HG02798 (cell line): ENCODE data around the gene RNF180.
"Not testable (repeated sequence)": the region's sequence is repeated elsewhere in the genome, so short reads cannot be mapped to it uniquely, and the experiment has no call there.

Source experiments
- ATAC-seq: cut with Tn5 transposase; IDR thresholded peaks from one replicate; pipeline ENCODE4 v1.9.1; 2021; ENCODE audit warnings: mild to moderate bottlenecking; ENCODE audit not compliant: unreplicated experiment, poor library complexity

Gene RNF180

GRCh38 chr5:64260756-64261155, 95.1 kb downstream of the RNF180 start:
- no peak for ATAC-seq

- no peak for ATAC-seq
These were observed 103.5 kb downstream of the RNF180 start for GRCh38 chr5:64269164-64269563.

- no peak for ATAC-seq
These were observed 107.6 kb downstream of the RNF180 start for GRCh38 chr5:64273276-64273675.

GRCh38 chr5:64285188-64286130, 119.8 kb downstream of the RNF180 start:
- ATAC-seq: no peak

GRCh38 chr5:64286381-64286780, 120.7 kb downstream of the RNF180 start:
- no peak for ATAC-seq

GRCh38 chr5:64288496-64288895, 122.9 kb downstream of the RNF180 start:
- not testable (repeated sequence) for ATAC-seq

GRCh38 chr5:64292611-64293215, 127.1 kb downstream of the RNF180 start:
- no peak for ATAC-seq

- ATAC-seq: no peak
These were observed 129.5 kb downstream of the RNF180 start for GRCh38 chr5:64295101-64295500.

GRCh38 chr5:64298586-64298985, 132.9 kb downstream of the RNF180 start:
- ATAC-seq: no peak

GRCh38 chr5:64299805-64300204, 134.2 kb downstream of the RNF180 start:
- no peak for ATAC-seq

GRCh38 chr5:64301566-64301965, 135.9 kb downstream of the RNF180 start:
- no peak for ATAC-seq

GRCh38 chr5:64308135-64308534, 142.5 kb downstream of the RNF180 start:
- ATAC-seq: no peak

- no peak for ATAC-seq
These were observed 146.8 kb downstream of the RNF180 start for GRCh38 chr5:64312491-64312890.

- no peak for ATAC-seq
These were observed 150.1 kb downstream of the RNF180 start for GRCh38 chr5:64315778-64316177.

GRCh38 chr5:64318175-64318574, 152.5 kb downstream of the RNF180 start:
- ATAC-seq: no peak

GRCh38 chr5:64323591-64323990, 157.9 kb downstream of the RNF180 start:
- ATAC-seq: no peak

GRCh38 chr5:64330728-64331231, 165.1 kb downstream of the RNF180 start:
- no peak for ATAC-seq

- no peak for ATAC-seq
These were observed 166.1 kb downstream of the RNF180 start for GRCh38 chr5:64331597-64332277.

- ATAC-seq: no peak
These were observed 168.2 kb downstream of the RNF180 start for GRCh38 chr5:64333886-64334285.

- ATAC-seq: no peak
These were observed 174.1 kb downstream of the RNF180 start for GRCh38 chr5:64339769-64340168.

GRCh38 chr5:64340293-64340692, 174.7 kb downstream of the RNF180 start:
- no peak for ATAC-seq
